Keratinocyte (primary cell): ENCODE data around the gene SPATA7. TPM values are rescaled to one million over a fixed set of nuclear protein-coding genes. Genes with fewer than 3 reads are reported as not detected.

Source experiments
- DNase-seq: peaks from one replicate; pipeline ENCODE4 v3.0.0-alpha.2; 2011; ENCODE audit warnings: low read depth, missing footprints, low spot score
- FAIRE-seq: peaks from 2 replicates; lab custom pipeline; 2011; peaks lifted over from hg19 to GRCh38; lab: Jason Lieb, UNC
- H2AFZ ChIP-seq: 2 replicates; pipeline ENCODE4 v1.6.0; 2012; ENCODE audit warnings: low read length, control low read depth, inconsistent platforms; ENCODE audit not compliant: control insufficient read depth
- H3K27ac ChIP-seq: 2 replicates; pipeline ENCODE4 v1.5.1; 2011; ENCODE audit warnings: low read length; ENCODE audit not compliant: control insufficient read depth, insufficient read depth
- H3K27me3 ChIP-seq: 3 replicates; pipeline ENCODE4 v1.6.0; 2011; ENCODE audit warnings: low read length; ENCODE audit not compliant: control insufficient read depth, insufficient read depth; ENCODE audit errors: extremely low read depth
- H3K36me3 ChIP-seq, 2 experiments: 2 replicates in 1 of 2; 3 replicates in 1 of 2; pipeline ENCODE4 v1.5.1; 2011; ENCODE audit warnings: low read length in 2 of 2, mild to moderate bottlenecking in 1 of 2; ENCODE audit not compliant: control insufficient read depth in 2 of 2, insufficient read depth in 2 of 2; ENCODE audit errors: extremely low read depth in 1 of 2
- H3K4me1 ChIP-seq: 3 replicates; pipeline ENCODE4 v1.5.1; 2011; ENCODE audit warnings: low read length; ENCODE audit not compliant: control insufficient read depth, insufficient read depth; ENCODE audit errors: extremely low read depth
- H3K4me2 ChIP-seq: 3 replicates; pipeline ENCODE4 v1.6.0; 2011; ENCODE audit warnings: low read depth, low read length; ENCODE audit not compliant: control insufficient read depth, insufficient read depth; ENCODE audit errors: extremely low read depth
- H3K4me3 ChIP-seq, 3 experiments: fragments of 200-600 bp in 1 of 3; sonication (generic) in 1 of 3; 2 replicates in 2 of 3; 3 replicates in 1 of 3; pipeline ENCODE4 v1.5.1; 2011 to 2016; ENCODE audit warnings: low read length in 3 of 3, mild to moderate bottlenecking in 3 of 3, control low read depth in 2 of 3, inconsistent platforms in 1 of 3, low read depth in 1 of 3, mixed read lengths in 1 of 3, mixed run types in 1 of 3, moderate library complexity in 1 of 3; ENCODE audit not compliant: control insufficient read depth in 2 of 3, insufficient read depth in 2 of 3; ENCODE audit errors: extremely low read depth in 1 of 3
- H3K79me2 ChIP-seq: 2 replicates; pipeline ENCODE4 v1.6.0; 2012; ENCODE audit warnings: low read length; ENCODE audit not compliant: control insufficient read depth, insufficient read depth
- H3K9ac ChIP-seq: 3 replicates; pipeline ENCODE4 v1.6.0; 2011; ENCODE audit warnings: low read length; ENCODE audit not compliant: control insufficient read depth, insufficient read depth; ENCODE audit errors: extremely low read depth
- H3K9me1 ChIP-seq: 3 replicates; pipeline ENCODE4 v1.6.0; 2011; ENCODE audit warnings: low read length; ENCODE audit not compliant: control insufficient read depth, insufficient read depth; ENCODE audit errors: extremely low read depth
- H3K9me3 ChIP-seq: 2 replicates; pipeline ENCODE4 v1.5.1; 2012; ENCODE audit warnings: low read depth, low read length; ENCODE audit not compliant: control insufficient read depth
- H4K20me1 ChIP-seq: 3 replicates; pipeline ENCODE4 v1.6.0; 2011; ENCODE audit warnings: low read length; ENCODE audit not compliant: control insufficient read depth, insufficient read depth; ENCODE audit errors: extremely low read depth
- CTCF ChIP-seq, 3 experiments: IDR thresholded peaks in 1 of 3; conservative IDR thresholded peaks in 1 of 3; optimal IDR thresholded peaks in 1 of 3; 2 replicates in 2 of 3; 3 replicates in 1 of 3; pipeline versions ENCODE3 to v1.5.1; 2011; ENCODE audit warnings: low read length in 3 of 3, mild to moderate bottlenecking in 3 of 3, moderate library complexity in 2 of 3, control low read depth in 1 of 3, inconsistent platforms in 1 of 3; ENCODE audit not compliant: insufficient read depth in 2 of 3; ENCODE audit errors: extremely low read depth in 1 of 3
- EZH2 ChIP-seq: IDR thresholded peaks from one replicate; pipeline ENCODE4 v1.6.1; 2012; ENCODE audit warnings: inconsistent platforms, mild to moderate bottlenecking, low read length, moderate library complexity
- dilution Hi-C: fragments of 300-500 bp; cut with MboI; formaldehyde crosslinking; loops from one replicate; pipeline ENCODE4 v1.7.0; 2020; ENCODE audit warnings: low sequenced_read_pairs; ENCODE audit not compliant: extremely low pct_ligation_motif_present
- polyA plus RNA-seq, 5 experiments: library from polyadenylated mRNA; depleted of rRNA in 3 of 5; stranded (reverse) in 3 of 5; stranded (forward) in 1 of 5; unstranded in 1 of 5; fragments of >200 nt; gene quantifications; 1 replicate in 1 of 5; 2 replicates in 3 of 5; 3 replicates in 1 of 5; pipeline versions ENCODE4 v1.2.1 to v1.2.3, GENCODE V29; 2011 to 2012; ENCODE audit warnings: missing spikeins in 2 of 5, low read depth in 1 of 5, low replicate concordance in 1 of 5

SPATA7 gene
- polyA plus RNA-seq, 1 donor (not counting 4 experiments of a cell fraction or from before 2014, with no cell fraction given), result 7.1 TPM

- Histone ChIP-seq H3K4me1 (no peaks in the 10 kb centered on the region), H3K9me1 (no peaks in the 10 kb centered on the region), H2AFZ (no peak overlapping the region), H3K4me2 (no peak overlapping the region), H3K4me3 (no peak overlapping the region), H3K27me3 (no peaks in the 10 kb centered on the region), H3K27ac (no peak overlapping the region), H3K36me3 (peaks cover 4 to 20% of the 10 kb centered on the region in 2 experiments), H4K20me1 (no peaks in the 10 kb centered on the region), H3K9ac (no peak overlapping the region), H3K9me3 (no peaks in the 10 kb centered on the region), H3K79me2 (no peaks in the 10 kb centered on the region)
- DNase-seq (no peak), FAIRE-seq (no peak)
- dilution Hi-C loops, result no loop called here
- TF ChIP-seq EZH2 (no peak), CTCF (optimal IDR thresholded peaks at IDR 0.05 in 1 of 3, IDR thresholded peaks at IDR 0.05 in 1 of 3, conservative IDR thresholded peaks at IDR 0.05 in 1 of 3; ENCODE audit: extremely low read depth in 1 of 3, insufficient read depth in 2 of 3, low read length in 3 of 3) (no peak)
Observed at GRCh38 chr14:88477513-88478250, 92.2 kb downstream of the SPATA7 start.

- FAIRE-seq (no peak), DNase-seq (no peak)
- no peak overlapping the region for H3K27ac ChIP-seq
- no peaks in the 10 kb centered on the region for H3K79me2 ChIP-seq
- H3K9me1 ChIP-seq, result no peaks in the 10 kb centered on the region
- H3K9ac ChIP-seq, result no peak overlapping the region
- TF ChIP-seq EZH2, result no peak
- TF ChIP-seq CTCF (optimal IDR thresholded peaks at IDR 0.05 in 1 of 3, IDR thresholded peaks at IDR 0.05 in 1 of 3, conservative IDR thresholded peaks at IDR 0.05 in 1 of 3; ENCODE audit: extremely low read depth in 1 of 3, insufficient read depth in 2 of 3, low read length in 3 of 3), result no peak
- dilution Hi-C loops, result no loop called here
- no peaks in the 10 kb centered on the region for H3K4me1 ChIP-seq
- no peak overlapping the region for H3K4me2 ChIP-seq
- no peaks in the 10 kb centered on the region for H3K9me3 ChIP-seq
- H3K36me3 ChIP-seq, result peaks cover 8 to 21% of the 10 kb centered on the region in 2 experiments
- no peak overlapping the region for H3K4me3 ChIP-seq
- no peak overlapping the region for H2AFZ ChIP-seq
- no peaks in the 10 kb centered on the region for H4K20me1 ChIP-seq
- H3K27me3 ChIP-seq, result no peaks in the 10 kb centered on the region
Observed at GRCh38 chr14:88478931-88479330, 93.5 kb downstream of the SPATA7 start.
